ENCODE results near the gene CLDN10. TPM values are rescaled to one million over a fixed set of nuclear protein-coding genes. Genes with fewer than 3 reads are reported as not detected.

CLDN10 gene
- total RNA-seq, 1 donor: not detected

GRCh38 chr13:95629071-95629470, 76.6 kb downstream of the CLDN10 start:
- Histone ChIP-seq H4K20me1 (ENCODE audit: insufficient read depth, low read length) (peaks cover 11% of the 10 kb centered on the region), H3K79me2 (ENCODE audit: insufficient read depth, low read length) (peaks cover 11% of the 10 kb centered on the region), H3K9me3 (ENCODE audit: low read depth, low read length) (no peaks in the 10 kb centered on the region), H3K4me3 (ENCODE audit: insufficient read depth, low read length) (no peak overlapping the region), H3K4me2 (ENCODE audit: insufficient read depth, low read length) (no peak overlapping the region), H3K36me3 (ENCODE audit: insufficient read depth, low read length) (peaks cover 70% of the 10 kb centered on the region), H3K27ac (ENCODE audit: low read depth, low read length) (no peak overlapping the region), H3K27me3 (ENCODE audit: insufficient read depth, low read length) (no peaks in the 10 kb centered on the region), H3K4me1 (ENCODE audit: insufficient read depth, low read length) (no peaks in the 10 kb centered on the region), H2AFZ (ENCODE audit: low read length) (no peak overlapping the region)
- DNase-seq (ENCODE audit: insufficient read length, low spot score, missing footprints): no peak
- TF ChIP-seq CTCF (IDR thresholded peaks at IDR 0.05; ENCODE audit: extremely low read depth, low read depth, low read length): no peak

Other genes starting within 250 kb of the CLDN10 start
- 33.9 and 34.0 TPM in 2 replicates for gene DZIP1, start 92.0 kb downstream of the CLDN10 start, total RNA-seq
- gene DNAJC3, start 124.4 kb downstream of the CLDN10 start, total RNA-seq: 58.6 and 66.6 TPM in 2 replicates

Measured in osteoblast (primary cell).